ENCODE results near the gene KCNJ6. TPM values are rescaled to one million over a fixed set of nuclear protein-coding genes. Genes with fewer than 3 reads are reported as not detected.
A peak's percentile ranks its signal among the peaks of the same experiment; 100 is the strongest.

The KCNJ6 gene
- total and polyA plus RNA-seq, 4 donors: 0.16 TPM; not detected in 3

GRCh38 chr21:37849506-37850102 lies 66.7 kb downstream of the KCNJ6 start:
- Histone ChIP-seq H3K36me3 (ENCODE audit: control insufficient read depth in 1 of 2, insufficient read depth in 2 of 2, low read length in 1 of 2) (no peaks in the 10 kb centered on the region), H3K9me3 (ENCODE audit: control insufficient read depth, low read length) (peaks cover 2% of the 10 kb centered on the region), H3K4me1 (ENCODE audit: control insufficient read depth in 1 of 2, insufficient read depth in 2 of 2, low read length in 2 of 2) (peaks cover 0 to 6% of the 10 kb centered on the region in 2 donors), H3K27me3 (ENCODE audit: control insufficient read depth in 1 of 2, insufficient read depth in 2 of 2, low read length in 1 of 2) (no peaks in the 10 kb centered on the region), H3K27ac (ENCODE audit: low read depth in 1 of 2, low read length in 2 of 2) (peak overlapping the region in 1 of 2 donors; percentile 4), H3K4me3 (ENCODE audit: low read length in 2 of 2) (no peak overlapping the region)
- intact Hi-C loops (cut with DNase I): no loop called here
- ATAC-seq (ENCODE audit: low FRiP score) (no peak), DNase-seq (no peak)
- 50 to 53% methylated on average over 4 of the region's 4 CpGs for WGBS, 2 donors

GRCh38 chr21:37848721-37849490 lies 67.4 kb downstream of the KCNJ6 start:
- H3K27ac ChIP-seq (ENCODE audit: low read depth in 1 of 2, low read length in 2 of 2): no peak overlapping the region
- no peak overlapping the region for H3K4me3 ChIP-seq (ENCODE audit: low read length in 2 of 2)
- peaks cover 0 to 6% of the 10 kb centered on the region in 2 donors for H3K4me1 ChIP-seq (ENCODE audit: control insufficient read depth in 1 of 2, insufficient read depth in 2 of 2, low read length in 2 of 2)
- ATAC-seq (ENCODE audit: low FRiP score) (no peak), DNase-seq (no peak)
- no peaks in the 10 kb centered on the region for H3K27me3 ChIP-seq (ENCODE audit: control insufficient read depth in 1 of 2, insufficient read depth in 2 of 2, low read length in 1 of 2)
- 55 to 60% methylated on average over 7 of the region's 7 CpGs for WGBS, 2 donors
- peaks cover 2% of the 10 kb centered on the region for H3K9me3 ChIP-seq (ENCODE audit: control insufficient read depth, low read length)
- intact Hi-C loops (cut with DNase I): no loop called here
- H3K36me3 ChIP-seq (ENCODE audit: control insufficient read depth in 1 of 2, insufficient read depth in 2 of 2, low read length in 1 of 2): no peaks in the 10 kb centered on the region

GRCh38 chr21:37845535-37845934 lies 70.7 kb downstream of the KCNJ6 start:
- DNase-seq: no peak
- Histone ChIP-seq H3K36me3 (ENCODE audit: control insufficient read depth in 1 of 2, insufficient read depth in 2 of 2, low read length in 1 of 2) (no peaks in the 10 kb centered on the region), H3K27ac (ENCODE audit: low read depth in 1 of 2, low read length in 2 of 2) (no peak overlapping the region), H3K27me3 (ENCODE audit: control insufficient read depth in 1 of 2, insufficient read depth in 2 of 2, low read length in 1 of 2) (no peaks in the 10 kb centered on the region), H3K4me3 (ENCODE audit: low read length in 2 of 2) (no peak overlapping the region), H3K9me3 (ENCODE audit: control insufficient read depth, low read length) (no peaks in the 10 kb centered on the region), H3K4me1 (ENCODE audit: control insufficient read depth in 1 of 2, insufficient read depth in 2 of 2, low read length in 2 of 2) (peaks cover 0 to 6% of the 10 kb centered on the region in 2 donors)
- intact Hi-C loops (cut with DNase I): no loop called here
- WGBS, 2 donors: 34% methylated on average over 3 of the region's 3 CpGs
- ATAC-seq (ENCODE audit: low FRiP score): no peak

GRCh38 chr21:37843191-37843590 lies 73.1 kb downstream of the KCNJ6 start:
- Histone ChIP-seq H3K36me3 (ENCODE audit: control insufficient read depth in 1 of 2, insufficient read depth in 2 of 2, low read length in 1 of 2) (no peaks in the 10 kb centered on the region), H3K4me1 (ENCODE audit: control insufficient read depth in 1 of 2, insufficient read depth in 2 of 2, low read length in 2 of 2) (no peaks in the 10 kb centered on the region), H3K4me3 (ENCODE audit: low read length in 2 of 2) (no peak overlapping the region), H3K27ac (ENCODE audit: low read depth in 1 of 2, low read length in 2 of 2) (no peak overlapping the region), H3K9me3 (ENCODE audit: control insufficient read depth, low read length) (no peaks in the 10 kb centered on the region), H3K27me3 (ENCODE audit: control insufficient read depth in 1 of 2, insufficient read depth in 2 of 2, low read length in 1 of 2) (no peaks in the 10 kb centered on the region)
- WGBS, 2 donors: 86 to 90% methylated on average over 1 of the region's 1 CpG
- ATAC-seq (ENCODE audit: low FRiP score) (no peak), DNase-seq (no peak)
- intact Hi-C loops (cut with DNase I): no loop called here

- ATAC-seq (ENCODE audit: low FRiP score) (no peak), DNase-seq (no peak)
- H3K27me3 ChIP-seq (ENCODE audit: control insufficient read depth in 1 of 2, insufficient read depth in 2 of 2, low read length in 1 of 2): no peaks in the 10 kb centered on the region
- 52 to 58% methylated on average over 14 of the region's 14 CpGs for WGBS, 2 donors
- no peak overlapping the region for H3K4me3 ChIP-seq (ENCODE audit: low read length in 2 of 2)
- no peaks in the 10 kb centered on the region for H3K4me1 ChIP-seq (ENCODE audit: control insufficient read depth in 1 of 2, insufficient read depth in 2 of 2, low read length in 2 of 2)
- H3K9me3 ChIP-seq (ENCODE audit: control insufficient read depth, low read length): no peaks in the 10 kb centered on the region
- intact Hi-C loops (cut with DNase I): no loop called here
- no peaks in the 10 kb centered on the region for H3K36me3 ChIP-seq (ENCODE audit: control insufficient read depth in 1 of 2, insufficient read depth in 2 of 2, low read length in 1 of 2)
- H3K27ac ChIP-seq (ENCODE audit: low read depth in 1 of 2, low read length in 2 of 2): no peak overlapping the region
Measured at GRCh38 chr21:37842163-37842919, 73.9 kb downstream of the KCNJ6 start.

GRCh38 chr21:37837381-37837780 lies 78.9 kb downstream of the KCNJ6 start:
- intact Hi-C loops (cut with DNase I): no loop called here
- no peaks in the 10 kb centered on the region for H3K36me3 ChIP-seq (ENCODE audit: control insufficient read depth in 1 of 2, insufficient read depth in 2 of 2, low read length in 1 of 2)
- no peak for ATAC-seq (ENCODE audit: low FRiP score)
- 80 to 82% methylated on average over 3 of the region's 3 CpGs for WGBS, 2 donors
- no peak for DNase-seq
- H3K4me1 ChIP-seq (ENCODE audit: control insufficient read depth in 1 of 2, insufficient read depth in 2 of 2, low read length in 2 of 2): no peaks in the 10 kb centered on the region
- no peak overlapping the region for H3K27ac ChIP-seq (ENCODE audit: low read depth in 1 of 2, low read length in 2 of 2)
- no peaks in the 10 kb centered on the region for H3K9me3 ChIP-seq (ENCODE audit: control insufficient read depth, low read length)
- no peak overlapping the region for H3K4me3 ChIP-seq (ENCODE audit: low read length in 2 of 2)
- H3K27me3 ChIP-seq (ENCODE audit: control insufficient read depth in 1 of 2, insufficient read depth in 2 of 2, low read length in 1 of 2): no peaks in the 10 kb centered on the region

GRCh38 chr21:37835481-37835880 lies 80.8 kb downstream of the KCNJ6 start:
- 88 to 89% methylated on average over 3 of the region's 3 CpGs for WGBS, 2 donors
- no peak for ATAC-seq (ENCODE audit: low FRiP score)
- intact Hi-C loops (cut with DNase I): no loop called here

GRCh38 chr21:37833301-37833700 lies 83.0 kb downstream of the KCNJ6 start:
- intact Hi-C loops (cut with DNase I): no loop called here
- Histone ChIP-seq H3K4me1 (ENCODE audit: control insufficient read depth in 1 of 2, insufficient read depth in 2 of 2, low read length in 2 of 2) (no peaks in the 10 kb centered on the region), H3K27ac (ENCODE audit: low read depth in 1 of 2, low read length in 2 of 2) (no peak overlapping the region), H3K36me3 (ENCODE audit: control insufficient read depth in 1 of 2, insufficient read depth in 2 of 2, low read length in 1 of 2) (no peaks in the 10 kb centered on the region), H3K27me3 (ENCODE audit: control insufficient read depth in 1 of 2, insufficient read depth in 2 of 2, low read length in 1 of 2) (no peaks in the 10 kb centered on the region), H3K9me3 (ENCODE audit: control insufficient read depth, low read length) (no peaks in the 10 kb centered on the region), H3K4me3 (ENCODE audit: low read length in 2 of 2) (no peak overlapping the region)
- no peak for DNase-seq
- ATAC-seq (ENCODE audit: low FRiP score): no peak
- 78 to 80% methylated on average over 6 of the region's 6 CpGs for WGBS, 2 donors

More at GRCh38 chr21:37835481-37835880, 80.8 kb downstream of the KCNJ6 start:
- Histone ChIP-seq H3K9me3 (ENCODE audit: control insufficient read depth, low read length) (no peaks in the 10 kb centered on the region), H3K4me1 (ENCODE audit: control insufficient read depth in 1 of 2, insufficient read depth in 2 of 2, low read length in 2 of 2) (no peaks in the 10 kb centered on the region), H3K27ac (ENCODE audit: low read depth in 1 of 2, low read length in 2 of 2) (no peak overlapping the region), H3K36me3 (ENCODE audit: control insufficient read depth in 1 of 2, insufficient read depth in 2 of 2, low read length in 1 of 2) (no peaks in the 10 kb centered on the region), H3K4me3 (ENCODE audit: low read length in 2 of 2) (no peak overlapping the region), H3K27me3 (ENCODE audit: control insufficient read depth in 1 of 2, insufficient read depth in 2 of 2, low read length in 1 of 2) (no peaks in the 10 kb centered on the region)
- no peak for DNase-seq

Data from aorta (tissue), 5 donors.